Right hindlimb (tissue), 1 donor: Measurements from ENCODE around the gene CMBL.
"Not testable (repeated sequence)": the region's sequence is repeated elsewhere in the genome, so short reads cannot be mapped to it uniquely, and the experiment has no call there.

Experiments used
- DNase-seq: peaks from one replicate; pipeline ENCODE4 v3.0.0-alpha.2; 2018

Gene CMBL

GRCh38 chr5:10307206-10308148 is at the start of gene CMBL:
CMBL (minus strand) TSS chr5:10307902; CDS start chr5:10290762, 17,140 bp downstream.
- peak; percentile 67 for DNase-seq

GRCh38 chr5:10355071-10355889 is 47.6 kb upstream of the CMBL start:
- DNase-seq: no peak

GRCh38 chr5:10354048-10354872 is 46.6 kb upstream of the CMBL start:
- peak; percentile 79 for DNase-seq

DNA sequence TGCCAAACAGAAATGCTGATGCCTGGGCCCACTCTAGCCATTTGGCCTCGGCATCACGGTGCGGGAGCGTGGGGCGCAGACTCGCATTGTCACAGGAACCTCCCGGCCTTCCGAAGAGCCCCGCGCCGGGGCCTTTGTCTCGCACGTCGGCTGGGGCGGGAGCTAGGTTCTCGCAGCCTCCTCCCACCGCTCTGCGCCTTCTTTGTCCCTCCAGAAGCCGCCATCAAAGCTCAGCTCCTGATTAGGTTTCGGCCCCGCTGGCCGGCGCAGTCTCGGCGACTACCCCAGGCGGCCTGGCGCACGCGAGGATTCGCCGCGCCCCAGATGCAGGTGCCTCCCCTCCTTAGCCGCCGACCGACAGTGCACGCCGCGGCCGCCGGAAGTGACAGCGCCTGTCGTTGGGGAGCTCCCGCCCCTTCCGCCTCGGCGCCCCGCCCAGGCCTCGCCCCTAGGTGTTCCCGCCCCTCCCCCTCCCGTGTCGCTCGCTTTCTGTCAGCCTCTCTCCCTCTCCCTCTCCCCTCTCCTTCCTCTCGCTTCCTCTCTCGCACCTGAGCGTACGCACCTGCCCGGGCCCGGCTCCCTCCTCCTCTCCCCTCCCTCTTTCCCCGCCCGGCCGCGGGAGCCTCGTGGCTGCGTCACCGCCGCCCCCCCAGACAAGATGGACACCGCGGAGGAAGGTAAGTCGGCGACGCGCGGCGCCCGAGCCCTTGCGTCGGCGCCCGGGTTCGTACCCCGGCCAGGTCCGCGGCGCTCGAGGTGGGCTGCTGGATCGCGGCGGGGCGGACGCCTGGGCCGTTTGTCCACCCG is 45.7 kb upstream of the CMBL start, which contains the start of gene MARCHF6:
Gene MARCHF6 (plus strand): TSS at position 455 of the 807 bp plus-strand sequence. CDS start 204 bp downstream, at position 659.
- DNase-seq: peak; percentile 95

DNA sequence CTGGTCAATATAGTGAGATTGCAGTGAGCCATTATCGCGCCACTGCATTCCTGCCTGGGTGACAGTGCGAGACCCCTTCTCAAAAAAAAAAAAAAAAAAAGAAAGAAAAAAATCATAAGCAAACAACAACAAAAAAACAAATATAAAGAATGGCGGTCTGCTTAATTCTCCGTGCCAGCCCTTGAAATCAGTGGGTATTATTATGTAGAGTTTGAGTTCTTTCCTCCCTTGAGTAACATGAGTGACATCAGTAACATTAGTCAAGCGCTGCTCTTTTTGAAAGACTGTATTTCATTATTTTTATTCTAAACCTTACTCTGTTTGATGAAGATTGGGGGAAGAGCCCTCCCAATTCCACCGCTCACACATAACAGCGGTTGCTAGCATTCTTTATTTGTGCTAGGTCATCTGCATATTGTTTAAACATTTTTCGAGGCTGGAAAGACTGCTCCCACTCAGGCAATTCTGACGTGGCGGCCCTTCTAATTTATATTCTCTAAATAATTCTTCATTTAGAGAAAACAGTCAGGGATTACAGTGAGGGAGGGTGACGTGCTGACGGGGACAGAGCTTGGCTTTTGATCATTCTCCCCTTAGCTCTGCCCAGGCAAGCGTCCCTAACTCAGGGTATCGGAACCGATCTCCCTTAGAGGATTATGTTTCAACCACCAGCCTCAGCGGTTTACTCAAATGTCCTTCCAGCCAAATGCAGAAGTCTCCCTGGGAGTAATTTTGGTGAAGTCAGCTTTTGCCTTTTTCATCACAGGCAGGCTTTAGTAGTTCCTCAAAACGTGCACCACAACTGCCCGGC is 44.9 kb upstream of the CMBL start:
- DNase-seq: no peak

DNA sequence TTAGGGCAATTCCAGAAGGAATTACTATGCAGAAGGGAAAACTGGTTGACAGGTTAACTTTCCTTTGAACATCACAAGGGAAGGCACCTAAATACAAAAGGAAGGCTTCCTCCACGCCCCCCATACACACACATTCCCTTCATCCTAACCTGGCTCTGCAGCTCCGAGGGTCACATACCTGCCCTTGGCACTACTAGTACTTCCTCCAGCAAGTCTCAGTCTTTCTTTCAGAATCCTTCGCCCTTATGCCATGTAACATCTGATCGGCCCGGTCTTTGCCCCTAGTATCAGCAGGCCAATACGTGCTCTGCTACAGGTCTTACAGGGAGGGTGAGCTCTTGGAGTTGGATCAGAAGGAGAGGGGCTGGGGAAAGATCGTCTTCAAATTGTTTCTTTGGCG is 44.2 kb upstream of the CMBL start:
- no peak for DNase-seq

- DNase-seq: no peak
Measured at GRCh38 chr5:10351199-10351905, 43.6 kb upstream of the CMBL start.

GRCh38 chr5:10348258-10348657 is 40.6 kb upstream of the CMBL start:
- DNase-seq: no peak

GRCh38 chr5:10344461-10345106 is 36.9 kb upstream of the CMBL start:
- not testable (repeated sequence) for DNase-seq

DNA sequence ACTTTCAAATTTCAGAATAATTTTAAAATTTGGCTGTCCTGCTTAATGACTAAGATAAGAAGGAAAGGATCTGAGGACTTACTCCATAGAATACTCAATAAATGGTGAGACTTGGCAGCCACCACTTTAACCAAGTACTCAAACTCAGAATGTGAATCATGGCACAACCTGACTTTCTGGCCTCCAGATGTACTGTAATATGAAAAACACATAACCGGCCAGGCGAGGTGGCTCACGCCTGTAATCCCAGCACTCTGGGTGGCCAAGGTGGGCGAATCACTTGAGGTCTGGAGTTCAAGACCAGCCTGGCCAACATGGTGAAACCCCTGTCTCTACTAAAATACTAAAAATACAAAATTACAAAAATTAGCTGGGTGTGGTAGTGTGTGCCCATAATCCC is 35.8 kb upstream of the CMBL start:
- DNase-seq: no peak

GRCh38 chr5:10339958-10340357 is 32.3 kb upstream of the CMBL start:
- no peak for DNase-seq

- no peak for DNase-seq
Measured at GRCh38 chr5:10339058-10339811, 31.5 kb upstream of the CMBL start.

DNA sequence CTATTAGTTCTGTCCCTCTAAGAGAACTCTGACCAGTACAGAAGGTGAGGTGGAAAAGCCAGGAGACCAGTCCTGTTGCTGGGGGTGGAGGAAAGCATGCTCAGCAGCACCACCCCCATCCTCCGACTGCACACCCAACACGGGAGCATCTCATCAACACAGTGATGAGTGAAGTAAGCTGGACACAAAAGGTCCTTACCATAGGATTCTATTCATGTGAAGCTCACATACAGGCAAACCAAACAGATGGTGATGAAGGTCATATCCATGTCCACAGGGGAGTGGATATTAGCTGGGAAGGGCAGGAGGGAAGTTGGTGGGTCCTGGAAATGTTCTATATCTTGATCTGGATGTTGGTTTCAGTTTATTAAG is 31.0 kb upstream of the CMBL start:
- DNase-seq: no peak

DNA sequence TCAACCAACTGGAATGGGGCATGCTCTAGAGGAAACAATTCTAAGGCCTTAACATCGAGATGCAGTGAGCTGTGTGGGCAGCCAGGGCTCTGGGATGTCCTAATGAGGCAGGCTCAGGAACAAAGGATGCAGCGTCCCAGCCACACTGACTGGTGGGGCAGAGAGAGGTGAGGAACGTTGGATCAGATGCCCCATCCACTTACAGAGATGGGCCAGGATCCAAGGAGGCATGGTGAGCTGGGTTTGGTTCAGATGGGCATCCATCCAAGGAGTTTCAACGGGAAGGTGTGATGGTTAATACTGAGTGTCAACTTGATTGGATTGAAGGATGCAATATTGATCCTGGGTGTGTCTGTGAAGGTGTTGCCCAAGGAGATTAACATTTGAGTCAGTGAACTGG is 30.3 kb upstream of the CMBL start:
- DNase-seq: no peak

DNA sequence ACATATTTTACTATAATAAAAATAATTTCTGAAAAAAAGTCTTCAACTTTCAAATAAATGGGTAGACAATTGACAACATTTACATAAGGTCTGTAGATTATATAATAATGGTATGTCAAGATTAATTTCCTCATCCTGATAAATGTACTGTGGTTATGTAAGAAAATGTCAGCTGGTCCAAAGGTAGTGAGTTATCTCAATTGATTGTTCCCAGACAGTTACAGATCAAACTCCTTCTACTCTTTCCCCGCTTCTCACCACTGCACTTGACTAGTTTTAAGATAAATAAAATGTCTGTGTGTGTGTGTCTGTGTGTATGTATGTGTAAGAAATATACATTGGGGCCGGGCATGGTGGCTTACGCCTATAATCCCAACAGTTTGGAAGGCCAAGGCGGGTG is 29.4 kb upstream of the CMBL start:
- DNase-seq: no peak

DNA sequence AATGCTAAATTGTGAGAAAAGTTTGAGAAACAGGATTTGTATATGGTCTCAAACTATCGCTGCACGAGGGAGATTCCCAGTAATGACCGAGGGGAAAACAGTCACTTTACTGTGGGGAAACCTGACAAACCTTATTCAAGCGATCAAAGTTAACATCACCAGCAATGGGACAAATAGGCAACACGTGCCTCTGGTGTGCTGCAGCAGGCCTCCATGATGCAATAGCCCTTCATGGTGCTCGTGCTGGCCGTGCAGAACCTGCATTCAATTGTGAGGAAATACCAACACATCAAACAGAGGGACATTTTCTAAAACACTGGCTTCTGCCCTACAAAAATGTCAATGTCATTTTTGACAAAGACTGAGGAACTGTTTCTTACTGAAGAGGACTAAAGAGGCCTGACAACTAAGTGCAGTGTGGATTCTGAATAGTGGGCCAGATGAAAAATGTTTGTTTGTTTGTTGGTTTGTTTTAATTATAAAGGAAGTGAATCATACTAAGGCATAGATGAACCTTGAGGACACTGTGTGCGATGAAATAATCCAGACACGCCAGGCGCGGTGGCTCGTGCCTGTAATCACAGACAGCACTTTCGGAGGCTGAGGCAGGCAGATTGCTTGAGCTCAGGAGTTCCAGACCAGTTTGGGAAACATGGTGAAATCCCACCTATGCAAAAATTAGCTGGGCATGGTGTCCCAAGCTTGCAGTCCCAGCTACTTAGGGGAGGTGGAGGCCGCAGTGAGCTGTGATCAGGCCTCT is 28.2 kb upstream of the CMBL start:
- DNase-seq: no peak

DNA sequence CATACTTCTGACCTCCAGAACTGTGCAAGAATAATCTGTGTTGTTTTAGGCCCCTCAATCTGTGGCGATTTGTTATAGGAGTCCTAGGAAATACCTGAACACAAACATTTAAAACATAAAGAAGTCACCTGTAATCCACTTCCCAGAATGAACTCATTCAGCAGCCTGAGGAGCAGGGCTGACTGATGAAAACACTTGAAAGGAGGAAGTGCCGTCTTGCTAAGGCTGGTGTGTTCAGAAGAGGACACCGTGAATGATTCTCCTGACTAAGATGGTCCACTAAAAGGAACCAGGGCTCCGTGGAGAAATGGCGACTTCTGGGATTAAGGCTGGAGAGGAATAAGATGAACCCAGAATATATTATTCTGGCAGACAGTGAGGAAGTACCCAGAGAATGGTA is 27.1 kb upstream of the CMBL start:
- no peak for DNase-seq
